HepG2 (cell line): Measurements from ENCODE around the gene CLDN7. TPM values are rescaled to one million over a fixed set of nuclear protein-coding genes. Genes with fewer than 3 reads are reported as not detected.
A peak's percentile ranks its signal among the peaks of the same experiment; 100 is the strongest.

Experiments
- MED1 ChIP-seq: sonication (generic); formaldehyde crosslinking; IDR thresholded peaks from 2 replicates; pipeline ENCODE4 v1.4.0; 2020; ENCODE audit warnings: missing genetic modification reagents
- POLR2A ChIP-seq, 2 experiments: IDR thresholded peaks; 2 replicates each; pipeline ENCODE4 v1.6.1; 2011; ENCODE audit warnings: low read depth in 2 of 2, low read length in 2 of 2, mild to moderate bottlenecking in 1 of 2, moderate library complexity in 1 of 2; ENCODE audit not compliant: insufficient read depth in 1 of 2
- PRPF4 ChIP-seq: fragments of 200-400 bp; formaldehyde crosslinking; IDR thresholded peaks from 2 replicates; pipeline ENCODE4 v1.6.1; 2016; ENCODE audit warnings: low read length, low read depth; ENCODE audit not compliant: poor library complexity, severe bottlenecking
- RBFOX2 ChIP-seq: fragments of 200-400 bp; formaldehyde crosslinking; IDR thresholded peaks from 2 replicates; pipeline ENCODE4 v1.6.1; 2017; ENCODE audit warnings: low read depth, mild to moderate bottlenecking, low read length
- RBM22 ChIP-seq: fragments of 200-400 bp; formaldehyde crosslinking; optimal IDR thresholded peaks from 2 replicates; pipeline ENCODE3; 2017; ENCODE audit warnings: mild to moderate bottlenecking, low read length, moderate library complexity
- SATB2 ChIP-seq: sonication (generic); formaldehyde crosslinking; IDR thresholded peaks from 2 replicates; pipeline ENCODE4 v1.5.0; 2020; ENCODE audit warnings: missing genetic modification reagents
- SRY ChIP-seq: sonication (generic); formaldehyde crosslinking; IDR thresholded peaks from 2 replicates; pipeline ENCODE4 v1.8.0; 2022; ENCODE audit warnings: mild to moderate bottlenecking, missing genetic modification reagents
- TBX3 ChIP-seq: fragments of 450-650 bp; IDR thresholded peaks from 2 replicates; pipeline ENCODE4 v1.6.1; 2017; ENCODE audit warnings: antibody characterized with exemption, mild to moderate bottlenecking, inconsistent platforms, borderline replicate concordance
- XBP1 ChIP-seq: sonication (generic); formaldehyde crosslinking; IDR thresholded peaks from 2 replicates; pipeline ENCODE4 v1.5.0; 2020; ENCODE audit warnings: missing genetic modification reagents
- ZNF160 ChIP-seq: sonication (generic); formaldehyde crosslinking; IDR thresholded peaks from 2 replicates; pipeline ENCODE4 v1.8.0; 2022; ENCODE audit warnings: mild to moderate bottlenecking, inconsistent platforms, missing genetic modification reagents
- ZNF432 ChIP-seq: sonication (generic); formaldehyde crosslinking; IDR thresholded peaks from 2 replicates; pipeline ENCODE4 v1.5.0; 2020; ENCODE audit warnings: missing genetic modification reagents, mild to moderate bottlenecking, borderline replicate concordance
- ZNF569 ChIP-seq: sonication (generic); formaldehyde crosslinking; IDR thresholded peaks from 2 replicates; pipeline ENCODE4 v1.5.0; 2020; ENCODE audit warnings: mild to moderate bottlenecking, missing genetic modification reagents, moderate library complexity, borderline replicate concordance
- ZNF720 ChIP-seq: sonication (generic); formaldehyde crosslinking; IDR thresholded peaks from 2 replicates; pipeline ENCODE4 v1.4.0; 2020; ENCODE audit warnings: missing genetic modification reagents
- polyA plus RNA-seq, 8 experiments: library from polyadenylated mRNA; depleted of rRNA in 3 of 8; stranded (reverse) in 7 of 8; unstranded in 1 of 8; fragments of >200 nt; fragmentation: Illumina TruSeq in 4 of 8; extraction: Trizol in 4 of 8; gene quantifications; 2 replicates each; pipeline versions ENCODE4 v1.2.1 to v1.2.3, GENCODE V29; 2011 to 2016; ENCODE audit warnings: low read depth in 4 of 8, missing spikeins in 1 of 8, mixed read lengths in 1 of 8; ENCODE audit not compliant: insufficient read depth in 1 of 8
- total RNA-seq, 5 experiments: library from RNA; depleted of rRNA; stranded (reverse); fragments of >200 nt; fragmentation: Illumina TruSeq; extraction: Trizol; gene quantifications; 2 replicates each; pipeline ENCODE4 v1.2.3, GENCODE V29; 2016; ENCODE audit warnings: low read depth in 1 of 5
- TF ChIP-seq, protein P1 (sequence below): sonication (generic); formaldehyde crosslinking; IDR thresholded peaks from 2 replicates; pipeline ENCODE4 v1.5.1; 2020; ENCODE audit warnings: mild to moderate bottlenecking, missing genetic modification reagents, moderate library complexity
- TF ChIP-seq, protein P2 (sequence below): sonication (generic); formaldehyde crosslinking; IDR thresholded peaks from 2 replicates; pipeline ENCODE4 v1.5.0; 2020; ENCODE audit warnings: missing genetic modification reagents
- TF ChIP-seq, protein P3 (sequence below): sonication (generic); formaldehyde crosslinking; IDR thresholded peaks from 2 replicates; pipeline ENCODE4 v1.4.0; 2020; ENCODE audit warnings: mild to moderate bottlenecking, missing genetic modification reagents
- TF ChIP-seq, protein P4 (sequence below): sonication (generic); formaldehyde crosslinking; IDR thresholded peaks from 2 replicates; pipeline ENCODE4 v1.4.0; 2020; ENCODE audit warnings: missing genetic modification reagents
- TF ChIP-seq, protein P5 (sequence below): IDR thresholded peaks from 2 replicates; pipeline ENCODE4 v1.6.1; 2016; ENCODE audit warnings: low read depth, missing genetic modification reagents, missing compliant biosample characterization

CLDN7 gene
- total and polyA plus RNA-seq, 2 of the 13 experiments (the other 11 are each of a cell fraction or from before 2014, with no cell fraction given), result not detected

DNA sequence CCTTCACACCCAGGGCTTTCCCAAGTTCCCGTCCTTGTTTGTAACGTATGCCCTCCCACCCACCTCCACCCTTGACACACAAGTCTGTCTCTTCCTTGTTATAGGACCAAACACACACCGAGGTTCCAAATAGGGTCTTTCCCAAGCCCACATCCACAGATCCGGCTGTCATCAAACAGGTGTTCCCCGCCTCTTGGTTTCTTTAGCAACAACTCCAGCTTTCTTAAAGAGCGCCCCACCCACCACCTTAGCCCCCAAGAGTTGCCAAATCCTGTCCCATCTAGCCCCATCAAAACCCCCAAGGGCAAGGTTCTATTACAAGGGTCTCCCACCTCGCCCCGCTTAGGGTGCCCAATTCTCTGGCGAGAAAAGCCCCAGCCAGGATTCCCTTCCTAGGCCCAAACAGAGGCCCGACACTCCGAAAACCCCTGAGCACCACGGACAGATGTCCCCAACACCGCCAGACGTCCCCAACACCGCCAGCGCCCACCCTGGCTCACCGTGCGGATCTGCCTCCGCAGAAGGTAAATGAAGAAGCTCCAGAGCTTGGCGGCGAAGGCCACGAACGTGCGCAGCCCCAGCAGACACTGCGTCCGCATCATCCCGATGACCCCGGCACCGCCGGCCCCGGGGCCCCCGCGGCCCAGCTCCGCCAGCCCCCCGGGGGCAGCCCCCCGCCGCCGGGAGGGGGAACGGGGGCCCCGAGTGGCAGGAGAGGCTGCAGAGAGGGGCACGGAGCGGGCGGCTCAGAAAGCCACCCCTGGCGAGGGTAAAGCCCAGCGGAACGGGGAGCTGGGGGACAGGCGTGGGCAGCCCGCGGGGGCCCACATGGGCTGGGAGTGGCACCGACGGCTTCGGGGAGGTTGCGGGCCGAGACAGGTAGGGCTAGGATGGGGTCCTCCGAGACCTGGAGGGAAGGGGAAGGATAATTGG lies 11.3 kb downstream of the CLDN7 start (continued):
- TF ChIP-seq, protein P1, sequence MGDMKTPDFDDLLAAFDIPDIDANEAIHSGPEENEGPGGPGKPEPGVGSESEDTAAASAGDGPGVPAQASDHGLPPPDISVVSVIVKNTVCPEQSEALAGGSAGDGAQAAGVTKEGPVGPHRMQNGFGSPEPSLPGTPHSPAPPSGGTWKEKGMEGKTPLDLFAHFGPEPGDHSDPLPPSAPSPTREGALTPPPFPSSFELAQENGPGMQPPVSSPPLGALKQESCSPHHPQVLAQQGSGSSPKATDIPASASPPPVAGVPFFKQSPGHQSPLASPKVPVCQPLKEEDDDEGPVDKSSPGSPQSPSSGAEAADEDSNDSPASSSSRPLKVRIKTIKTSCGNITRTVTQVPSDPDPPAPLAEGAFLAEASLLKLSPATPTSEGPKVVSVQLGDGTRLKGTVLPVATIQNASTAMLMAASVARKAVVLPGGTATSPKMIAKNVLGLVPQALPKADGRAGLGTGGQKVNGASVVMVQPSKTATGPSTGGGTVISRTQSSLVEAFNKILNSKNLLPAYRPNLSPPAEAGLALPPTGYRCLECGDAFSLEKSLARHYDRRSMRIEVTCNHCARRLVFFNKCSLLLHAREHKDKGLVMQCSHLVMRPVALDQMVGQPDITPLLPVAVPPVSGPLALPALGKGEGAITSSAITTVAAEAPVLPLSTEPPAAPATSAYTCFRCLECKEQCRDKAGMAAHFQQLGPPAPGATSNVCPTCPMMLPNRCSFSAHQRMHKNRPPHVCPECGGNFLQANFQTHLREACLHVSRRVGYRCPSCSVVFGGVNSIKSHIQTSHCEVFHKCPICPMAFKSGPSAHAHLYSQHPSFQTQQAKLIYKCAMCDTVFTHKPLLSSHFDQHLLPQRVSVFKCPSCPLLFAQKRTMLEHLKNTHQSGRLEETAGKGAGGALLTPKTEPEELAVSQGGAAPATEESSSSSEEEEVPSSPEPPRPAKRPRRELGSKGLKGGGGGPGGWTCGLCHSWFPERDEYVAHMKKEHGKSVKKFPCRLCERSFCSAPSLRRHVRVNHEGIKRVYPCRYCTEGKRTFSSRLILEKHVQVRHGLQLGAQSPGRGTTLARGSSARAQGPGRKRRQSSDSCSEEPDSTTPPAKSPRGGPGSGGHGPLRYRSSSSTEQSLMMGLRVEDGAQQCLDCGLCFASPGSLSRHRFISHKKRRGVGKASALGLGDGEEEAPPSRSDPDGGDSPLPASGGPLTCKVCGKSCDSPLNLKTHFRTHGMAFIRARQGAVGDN (CRISPR knock-in tag), result no peak
- TF ChIP-seq PRPF4, result peak; percentile 47
- 0 out of 2 replicates have a peak, but pooled peaks have one; percentile 8 for TF ChIP-seq MED1 (CRISPR knock-in tag)
- peak; percentile 27 for TF ChIP-seq RBM22
- TF ChIP-seq ZNF569 (CRISPR knock-in tag), result no peak
- peak; percentile 7; the same call in 1 of the 2 replicates for TF ChIP-seq ZNF160
- TF ChIP-seq ZNF432 (CRISPR knock-in tag), result no peak
- TF ChIP-seq RBFOX2, result peak; percentile 66
- TF ChIP-seq, protein P2, sequence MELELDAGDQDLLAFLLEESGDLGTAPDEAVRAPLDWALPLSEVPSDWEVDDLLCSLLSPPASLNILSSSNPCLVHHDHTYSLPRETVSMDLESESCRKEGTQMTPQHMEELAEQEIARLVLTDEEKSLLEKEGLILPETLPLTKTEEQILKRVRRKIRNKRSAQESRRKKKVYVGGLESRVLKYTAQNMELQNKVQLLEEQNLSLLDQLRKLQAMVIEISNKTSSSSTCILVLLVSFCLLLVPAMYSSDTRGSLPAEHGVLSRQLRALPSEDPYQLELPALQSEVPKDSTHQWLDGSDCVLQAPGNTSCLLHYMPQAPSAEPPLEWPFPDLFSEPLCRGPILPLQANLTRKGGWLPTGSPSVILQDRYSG (CRISPR knock-in tag), result no peak
- TF ChIP-seq, protein P3, sequence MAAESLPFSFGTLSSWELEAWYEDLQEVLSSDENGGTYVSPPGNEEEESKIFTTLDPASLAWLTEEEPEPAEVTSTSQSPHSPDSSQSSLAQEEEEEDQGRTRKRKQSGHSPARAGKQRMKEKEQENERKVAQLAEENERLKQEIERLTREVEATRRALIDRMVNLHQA (CRISPR knock-in tag), result no peak
- TF ChIP-seq TBX3, result no peak
- no peak for TF ChIP-seq XBP1 (CRISPR knock-in tag)
- no peak for TF ChIP-seq ZNF720
- TF ChIP-seq SRY (CRISPR knock-in tag), result 0 out of 2 replicates have a peak, but pooled peaks have one; percentile 54
- TF ChIP-seq SATB2 (CRISPR knock-in tag), result 0 out of 2 replicates have a peak, but pooled peaks have one; percentile 41
- TF ChIP-seq, protein P4, sequence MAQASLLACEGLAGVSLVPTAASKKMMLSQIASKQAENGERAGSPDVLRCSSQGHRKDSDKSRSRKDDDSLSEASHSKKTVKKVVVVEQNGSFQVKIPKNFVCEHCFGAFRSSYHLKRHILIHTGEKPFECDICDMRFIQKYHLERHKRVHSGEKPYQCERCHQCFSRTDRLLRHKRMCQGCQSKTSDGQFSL (CRISPR knock-in tag), result no peak
- TF ChIP-seq POLR2A (IDR thresholded peaks at IDR 0.05; ENCODE audit: insufficient read depth in 1 of 2, low read depth in 2 of 2, low read length in 2 of 2), result no peak
- TF ChIP-seq, protein P5, sequence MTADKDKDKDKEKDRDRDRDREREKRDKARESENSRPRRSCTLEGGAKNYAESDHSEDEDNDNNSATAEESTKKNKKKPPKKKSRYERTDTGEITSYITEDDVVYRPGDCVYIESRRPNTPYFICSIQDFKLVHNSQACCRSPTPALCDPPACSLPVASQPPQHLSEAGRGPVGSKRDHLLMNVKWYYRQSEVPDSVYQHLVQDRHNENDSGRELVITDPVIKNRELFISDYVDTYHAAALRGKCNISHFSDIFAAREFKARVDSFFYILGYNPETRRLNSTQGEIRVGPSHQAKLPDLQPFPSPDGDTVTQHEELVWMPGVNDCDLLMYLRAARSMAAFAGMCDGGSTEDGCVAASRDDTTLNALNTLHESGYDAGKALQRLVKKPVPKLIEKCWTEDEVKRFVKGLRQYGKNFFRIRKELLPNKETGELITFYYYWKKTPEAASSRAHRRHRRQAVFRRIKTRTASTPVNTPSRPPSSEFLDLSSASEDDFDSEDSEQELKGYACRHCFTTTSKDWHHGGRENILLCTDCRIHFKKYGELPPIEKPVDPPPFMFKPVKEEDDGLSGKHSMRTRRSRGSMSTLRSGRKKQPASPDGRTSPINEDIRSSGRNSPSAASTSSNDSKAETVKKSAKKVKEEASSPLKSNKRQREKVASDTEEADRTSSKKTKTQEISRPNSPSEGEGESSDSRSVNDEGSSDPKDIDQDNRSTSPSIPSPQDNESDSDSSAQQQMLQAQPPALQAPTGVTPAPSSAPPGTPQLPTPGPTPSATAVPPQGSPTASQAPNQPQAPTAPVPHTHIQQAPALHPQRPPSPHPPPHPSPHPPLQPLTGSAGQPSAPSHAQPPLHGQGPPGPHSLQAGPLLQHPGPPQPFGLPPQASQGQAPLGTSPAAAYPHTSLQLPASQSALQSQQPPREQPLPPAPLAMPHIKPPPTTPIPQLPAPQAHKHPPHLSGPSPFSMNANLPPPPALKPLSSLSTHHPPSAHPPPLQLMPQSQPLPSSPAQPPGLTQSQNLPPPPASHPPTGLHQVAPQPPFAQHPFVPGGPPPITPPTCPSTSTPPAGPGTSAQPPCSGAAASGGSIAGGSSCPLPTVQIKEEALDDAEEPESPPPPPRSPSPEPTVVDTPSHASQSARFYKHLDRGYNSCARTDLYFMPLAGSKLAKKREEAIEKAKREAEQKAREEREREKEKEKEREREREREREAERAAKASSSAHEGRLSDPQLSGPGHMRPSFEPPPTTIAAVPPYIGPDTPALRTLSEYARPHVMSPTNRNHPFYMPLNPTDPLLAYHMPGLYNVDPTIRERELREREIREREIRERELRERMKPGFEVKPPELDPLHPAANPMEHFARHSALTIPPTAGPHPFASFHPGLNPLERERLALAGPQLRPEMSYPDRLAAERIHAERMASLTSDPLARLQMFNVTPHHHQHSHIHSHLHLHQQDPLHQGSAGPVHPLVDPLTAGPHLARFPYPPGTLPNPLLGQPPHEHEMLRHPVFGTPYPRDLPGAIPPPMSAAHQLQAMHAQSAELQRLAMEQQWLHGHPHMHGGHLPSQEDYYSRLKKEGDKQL, result no peak
